ENCODE data around the gene DIABLO. TPM values are rescaled to one million over a fixed set of nuclear protein-coding genes. Genes with fewer than 3 reads are reported as not detected.

Gene DIABLO
- total RNA-seq, 1 donor from 2014 or later = 47.9 TPM

DNA sequence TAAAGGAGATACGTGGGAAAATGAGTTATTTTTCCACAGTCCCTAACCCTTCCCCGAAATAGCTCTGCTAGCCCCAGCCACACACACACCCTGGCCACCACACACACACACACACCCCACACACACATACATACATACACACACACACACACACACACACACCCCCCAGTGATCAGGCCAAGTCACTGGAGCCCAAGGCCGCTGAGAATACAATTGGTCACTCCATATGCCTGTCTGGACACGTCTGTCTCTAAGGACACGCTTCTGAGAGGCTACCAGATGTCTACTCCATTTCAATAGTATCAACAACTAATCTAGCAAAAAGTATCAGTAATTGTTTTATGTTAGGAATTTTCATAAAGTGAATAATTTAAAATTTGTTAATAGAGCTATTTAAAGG, 13.0 kb upstream of the DIABLO start:
- intact Hi-C loops (cut with DNase I) = no loop called here
- H3K36me3 ChIP-seq = peaks cover 3 to 44% of the 10 kb centered on the region in 2 donors

GRCh38 chr12:122235741-122236140, 9.9 kb upstream of the DIABLO start:
- TF ChIP-seq POLR2A (IDR thresholded peaks at IDR 0.05) (no peak), CTCF (IDR thresholded peaks at IDR 0.05) (no peak), POLR2AphosphoS5 (IDR thresholded peaks at IDR 0.05; ENCODE audit: insufficient read depth in 1 of 2, low read depth in 1 of 2) (no peak)
- DNase-seq (ENCODE audit: extremely low spot score in 2 of 2) = no peak
- intact Hi-C loops (cut with DNase I) = no loop called here
- peaks cover 3 to 55% of the 10 kb centered on the region in 2 donors for H3K36me3 ChIP-seq
- no peak overlapping the region for H3K27ac ChIP-seq
- H3K4me3 ChIP-seq = no peak overlapping the region
- no peaks in the 10 kb centered on the region for H3K4me1 ChIP-seq
- no peaks in the 10 kb centered on the region for H3K27me3 ChIP-seq
- H3K9me3 ChIP-seq = no peaks in the 10 kb centered on the region

More for the DNA sequence above, 13.0 kb upstream of the DIABLO start:
- Histone ChIP-seq H3K4me3 (no peak overlapping the region), H3K4me1 (no peaks in the 10 kb centered on the region), H3K27ac (no peak overlapping the region), H3K9me3 (no peaks in the 10 kb centered on the region), H3K27me3 (no peaks in the 10 kb centered on the region)
- no peak for DNase-seq (ENCODE audit: extremely low spot score in 2 of 2)
- TF ChIP-seq POLR2AphosphoS5 (IDR thresholded peaks at IDR 0.05; ENCODE audit: insufficient read depth in 1 of 2, low read depth in 1 of 2) (no peak), CTCF (IDR thresholded peaks at IDR 0.05) (no peak), POLR2A (IDR thresholded peaks at IDR 0.05) (no peak)

GRCh38 chr12:122232691-122233090, 6.8 kb upstream of the DIABLO start:
- Histone ChIP-seq H3K4me1 (no peaks in the 10 kb centered on the region), H3K27me3 (no peaks in the 10 kb centered on the region), H3K27ac (no peak overlapping the region), H3K4me3 (no peak overlapping the region), H3K36me3 (peaks cover 3 to 55% of the 10 kb centered on the region in 2 donors), H3K9me3 (no peaks in the 10 kb centered on the region)
- intact Hi-C loops (cut with DNase I) = no loop called here
- TF ChIP-seq POLR2AphosphoS5 (IDR thresholded peaks at IDR 0.05; ENCODE audit: insufficient read depth in 1 of 2, low read depth in 1 of 2) (no peak), CTCF (IDR thresholded peaks at IDR 0.05) (no peak), POLR2A (IDR thresholded peaks at IDR 0.05) (no peak)
- DNase-seq (ENCODE audit: extremely low spot score in 2 of 2) = no peak

DNA sequence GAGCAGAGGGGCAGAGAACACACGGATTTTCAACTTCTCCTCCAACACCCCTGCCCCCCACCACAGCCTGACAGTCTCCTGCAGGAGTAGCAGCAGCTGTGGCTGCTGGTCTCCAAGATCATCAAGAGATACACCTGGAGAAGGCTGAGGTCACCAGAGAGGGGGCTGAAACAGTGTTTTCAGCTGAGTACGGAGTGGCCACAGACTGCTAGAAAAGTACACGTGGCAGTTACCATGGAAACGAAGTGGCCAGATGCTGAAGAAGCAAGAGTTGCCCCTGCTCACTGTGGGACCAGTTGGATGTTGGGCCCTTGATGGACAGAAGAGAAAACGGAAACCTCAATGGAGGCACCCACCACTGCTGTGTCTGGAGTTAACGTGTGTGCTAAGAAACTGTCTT, 4.9 kb upstream of the DIABLO start:
- intact Hi-C loops (cut with DNase I) = no loop called here
- DNase-seq (ENCODE audit: extremely low spot score in 2 of 2) = no peak
- Histone ChIP-seq H3K9me3 (no peaks in the 10 kb centered on the region), H3K27me3 (no peaks in the 10 kb centered on the region), H3K27ac (no peak overlapping the region), H3K4me1 (peaks cover 9% of the 10 kb centered on the region), H3K4me3 (no peak overlapping the region), H3K36me3 (peaks cover 3 to 42% of the 10 kb centered on the region in 2 donors)
- TF ChIP-seq CTCF (IDR thresholded peaks at IDR 0.05) (no peak), POLR2A (IDR thresholded peaks at IDR 0.05) (no peak), POLR2AphosphoS5 (IDR thresholded peaks at IDR 0.05; ENCODE audit: insufficient read depth in 1 of 2, low read depth in 1 of 2) (no peak)

GRCh38 chr12:122228092-122228491, 2.2 kb upstream of the DIABLO start:
- intact Hi-C loops (cut with DNase I) = no loop called here
- no peak for TF ChIP-seq POLR2A (IDR thresholded peaks at IDR 0.05)
- TF ChIP-seq POLR2AphosphoS5 (IDR thresholded peaks at IDR 0.05; ENCODE audit: insufficient read depth in 1 of 2, low read depth in 1 of 2) = no peak
- TF ChIP-seq CTCF (IDR thresholded peaks at IDR 0.05) = no peak
- Histone ChIP-seq H3K36me3 (peaks cover 0 to 28% of the 10 kb centered on the region in 2 donors), H3K27ac (no peak overlapping the region), H3K9me3 (no peaks in the 10 kb centered on the region), H3K27me3 (no peaks in the 10 kb centered on the region), H3K4me3 (no peak overlapping the region), H3K4me1 (peaks cover 30% of the 10 kb centered on the region)
- no peak for DNase-seq (ENCODE audit: extremely low spot score in 2 of 2)

All from vagina (tissue), 2 donors.